ENCODE results near the gene GGTA1. TPM values are rescaled to one million over a fixed set of nuclear protein-coding genes. Genes with fewer than 3 reads are reported as not detected.

Gene GGTA1
- total RNA-seq, 2 donors from 2014 or later = 1.9 to 2.4 TPM

DNA sequence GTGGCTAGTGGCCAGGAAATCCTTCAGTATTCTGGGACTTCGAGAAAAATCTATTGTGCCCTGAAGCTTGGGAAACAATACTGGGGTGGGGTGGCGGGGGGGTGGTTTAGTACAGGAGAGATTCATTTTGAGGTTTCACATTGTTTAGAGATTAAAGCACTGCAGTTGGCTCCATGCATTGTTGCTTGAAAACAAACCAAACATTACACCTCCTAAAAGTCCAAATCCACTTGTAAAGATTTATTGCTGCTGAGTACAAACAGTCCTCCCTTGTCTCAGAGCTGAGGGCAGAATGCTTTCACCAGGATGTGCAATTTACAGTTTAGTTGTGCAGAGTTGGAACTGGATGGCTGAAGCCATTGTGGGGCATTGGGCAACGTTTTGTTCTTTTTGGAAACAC is 49.4 kb downstream of the GGTA1 start:
- TF ChIP-seq POLR2A (IDR thresholded peaks at IDR 0.05) (no peak), POLR2AphosphoS5 (IDR thresholded peaks at IDR 0.05) (peak; percentile 92)
- TF ChIP-seq, protein P1, sequence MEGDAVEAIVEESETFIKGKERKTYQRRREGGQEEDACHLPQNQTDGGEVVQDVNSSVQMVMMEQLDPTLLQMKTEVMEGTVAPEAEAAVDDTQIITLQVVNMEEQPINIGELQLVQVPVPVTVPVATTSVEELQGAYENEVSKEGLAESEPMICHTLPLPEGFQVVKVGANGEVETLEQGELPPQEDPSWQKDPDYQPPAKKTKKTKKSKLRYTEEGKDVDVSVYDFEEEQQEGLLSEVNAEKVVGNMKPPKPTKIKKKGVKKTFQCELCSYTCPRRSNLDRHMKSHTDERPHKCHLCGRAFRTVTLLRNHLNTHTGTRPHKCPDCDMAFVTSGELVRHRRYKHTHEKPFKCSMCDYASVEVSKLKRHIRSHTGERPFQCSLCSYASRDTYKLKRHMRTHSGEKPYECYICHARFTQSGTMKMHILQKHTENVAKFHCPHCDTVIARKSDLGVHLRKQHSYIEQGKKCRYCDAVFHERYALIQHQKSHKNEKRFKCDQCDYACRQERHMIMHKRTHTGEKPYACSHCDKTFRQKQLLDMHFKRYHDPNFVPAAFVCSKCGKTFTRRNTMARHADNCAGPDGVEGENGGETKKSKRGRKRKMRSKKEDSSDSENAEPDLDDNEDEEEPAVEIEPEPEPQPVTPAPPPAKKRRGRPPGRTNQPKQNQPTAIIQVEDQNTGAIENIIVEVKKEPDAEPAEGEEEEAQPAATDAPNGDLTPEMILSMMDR (IDR thresholded peaks at IDR 0.05) = no peak
- intact Hi-C loops (cut with DNase I) = no loop called here
- Histone ChIP-seq H3K4me3 (no peak overlapping the region), H3K27me3 (replicated peaks; ENCODE audit: insufficient read depth) (no peaks in the 10 kb centered on the region), H3K4me1 (replicated peaks) (peaks cover 6% of the 10 kb centered on the region), H3K27ac (peak overlapping the region in 1 of 2 donors; percentile 29), H3K9me3 (no peaks in the 10 kb centered on the region), H3K36me3 (no peaks in the 10 kb centered on the region)
- peak; percentile 61 for DNase-seq (ENCODE audit: low spot score)
- WGBS = 14% methylated on average over 3 of the region's 3 CpGs

- Histone ChIP-seq H3K36me3 (no peaks in the 10 kb centered on the region), H3K4me3 (no peak overlapping the region), H3K4me1 (replicated peaks) (peaks cover 6% of the 10 kb centered on the region), H3K27ac (peak overlapping the region in 1 of 2 donors; percentile 29), H3K9me3 (no peaks in the 10 kb centered on the region), H3K27me3 (replicated peaks; ENCODE audit: insufficient read depth) (no peaks in the 10 kb centered on the region)
- intact Hi-C loops (cut with DNase I) = no loop called here
- DNase-seq (ENCODE audit: low spot score) = no peak
- TF ChIP-seq, protein P1 (IDR thresholded peaks at IDR 0.05) = no peak
- TF ChIP-seq POLR2A (IDR thresholded peaks at IDR 0.05) (no peak), POLR2AphosphoS5 (IDR thresholded peaks at IDR 0.05) (no peak)
- WGBS = 16% methylated on average over 2 of the region's 2 CpGs
Measured at GRCh38 chr9:121449786-121450185, 49.9 kb downstream of the GGTA1 start.

DNA sequence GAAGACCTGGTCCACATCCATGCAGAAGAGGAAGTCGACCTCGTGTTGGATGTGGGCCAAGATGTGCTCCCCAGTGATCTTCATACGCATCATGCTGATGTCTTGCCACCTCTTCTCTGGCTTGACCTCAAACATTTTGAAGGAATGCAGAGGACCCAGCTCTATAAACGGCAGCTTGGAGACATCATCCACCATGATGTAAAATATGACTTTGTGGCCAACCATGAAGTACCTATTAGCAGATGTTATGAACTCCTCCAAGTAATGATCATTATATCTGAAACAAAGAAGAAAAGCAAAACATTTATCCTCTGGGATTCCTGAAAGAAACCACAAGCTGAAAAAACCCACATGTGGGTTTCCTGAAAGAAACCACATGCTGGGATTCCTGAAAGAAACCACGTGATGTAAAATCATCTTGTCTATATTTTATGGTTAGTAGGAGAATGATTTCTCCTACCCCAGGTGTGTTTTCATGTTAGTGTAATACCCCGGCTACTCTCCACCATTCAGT is 52.3 kb downstream of the GGTA1 start:
- WGBS = 82% methylated on average over 6 of the region's 6 CpGs
- no peak overlapping the region for H3K27ac ChIP-seq
- TF ChIP-seq POLR2AphosphoS5 (IDR thresholded peaks at IDR 0.05) (no peak), POLR2A (IDR thresholded peaks at IDR 0.05) (no peak)
- TF ChIP-seq, protein P1 (IDR thresholded peaks at IDR 0.05) = no peak
- peaks cover 6% of the 10 kb centered on the region for H3K4me1 ChIP-seq (replicated peaks)
- no peaks in the 10 kb centered on the region for H3K27me3 ChIP-seq (replicated peaks; ENCODE audit: insufficient read depth)
- no peak for DNase-seq (ENCODE audit: low spot score)
- no peaks in the 10 kb centered on the region for H3K9me3 ChIP-seq
- intact Hi-C loops (cut with DNase I) = no loop called here
- no peak overlapping the region for H3K4me3 ChIP-seq
- H3K36me3 ChIP-seq = no peaks in the 10 kb centered on the region

DNA sequence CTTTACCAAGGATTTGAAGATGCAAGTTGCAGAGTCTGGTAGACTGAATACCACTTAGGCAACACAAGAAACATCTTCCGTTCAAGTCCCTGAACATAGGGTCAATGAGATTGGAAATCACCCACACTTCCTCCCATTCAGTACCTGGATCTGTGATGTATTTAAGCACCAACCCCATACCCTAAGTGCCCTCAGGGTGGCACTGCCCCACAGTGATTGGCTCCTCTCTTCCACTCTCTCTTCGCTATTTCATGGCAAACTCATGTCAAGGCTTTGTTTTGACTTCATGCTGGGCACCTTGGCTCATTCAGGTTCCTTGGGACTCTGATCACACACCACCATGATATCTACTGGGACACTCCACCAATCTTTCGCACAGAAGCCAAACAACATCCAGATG is 53.7 kb downstream of the GGTA1 start:
- Histone ChIP-seq H3K4me3 (no peak overlapping the region), H3K9me3 (no peaks in the 10 kb centered on the region), H3K27ac (no peak overlapping the region), H3K4me1 (replicated peaks) (peaks cover 6% of the 10 kb centered on the region), H3K36me3 (no peaks in the 10 kb centered on the region), H3K27me3 (replicated peaks; ENCODE audit: insufficient read depth) (no peaks in the 10 kb centered on the region)
- WGBS = 95% methylated on average over 3 of the region's 3 CpGs
- TF ChIP-seq POLR2AphosphoS5 (IDR thresholded peaks at IDR 0.05) (no peak), POLR2A (IDR thresholded peaks at IDR 0.05) (no peak)
- TF ChIP-seq, protein P1 (IDR thresholded peaks at IDR 0.05) = no peak
- DNase-seq (ENCODE audit: low spot score) = no peak
- intact Hi-C loops (cut with DNase I) = no loop called here

GRCh38 chr9:121443981-121444380 is 55.7 kb downstream of the GGTA1 start:
- no peak overlapping the region for H3K4me3 ChIP-seq
- no peaks in the 10 kb centered on the region for H3K27me3 ChIP-seq (replicated peaks; ENCODE audit: insufficient read depth)
- H3K4me1 ChIP-seq (replicated peaks) = no peaks in the 10 kb centered on the region
- no peak overlapping the region for H3K27ac ChIP-seq
- TF ChIP-seq POLR2AphosphoS5 (IDR thresholded peaks at IDR 0.05) (no peak), POLR2A (IDR thresholded peaks at IDR 0.05) (no peak)
- TF ChIP-seq, protein P1 (IDR thresholded peaks at IDR 0.05) = no peak
- DNase-seq (ENCODE audit: low spot score) = no peak
- 92% methylated on average over 7 of the region's 7 CpGs for WGBS
- H3K9me3 ChIP-seq = no peaks in the 10 kb centered on the region
- intact Hi-C loops (cut with DNase I) = no loop called here
- H3K36me3 ChIP-seq = no peaks in the 10 kb centered on the region

Data from prostate gland (tissue), 2 donors.